HG02938 (cell line): ENCODE results near the gene CAMK1D.

ENCODE experiments used
- ATAC-seq: cut with Tn5 transposase; IDR thresholded peaks from one replicate; pipeline ENCODE4 v1.9.1; 2021; ENCODE audit warnings: mild to moderate bottlenecking, moderate library complexity; ENCODE audit not compliant: unreplicated experiment

The CAMK1D gene

GRCh38 chr10:12642036-12642435 lies 292.7 kb downstream of the CAMK1D start:
- ATAC-seq: no peak

GRCh38 chr10:12643279-12643678 lies 293.9 kb downstream of the CAMK1D start:
- no peak for ATAC-seq

- ATAC-seq: no peak
These were observed 295.2 kb downstream of the CAMK1D start for GRCh38 chr10:12644380-12645144.

GRCh38 chr10:12645449-12645848 lies 296.1 kb downstream of the CAMK1D start:
- ATAC-seq: no peak

- no peak for ATAC-seq
These were observed 299.8 kb downstream of the CAMK1D start for GRCh38 chr10:12649012-12649584.

GRCh38 chr10:12650122-12650521 lies 300.8 kb downstream of the CAMK1D start:
- ATAC-seq: no peak

- ATAC-seq: no peak
These were observed 301.4 kb downstream of the CAMK1D start for GRCh38 chr10:12650538-12651298.

- ATAC-seq: no peak
These were observed 306.6 kb downstream of the CAMK1D start for GRCh38 chr10:12655940-12656339.

- no peak for ATAC-seq
These were observed 307.3 kb downstream of the CAMK1D start for GRCh38 chr10:12656518-12657142.

GRCh38 chr10:12657489-12657888 lies 308.1 kb downstream of the CAMK1D start:
- ATAC-seq: no peak

GRCh38 chr10:12658526-12658925 lies 309.2 kb downstream of the CAMK1D start:
- no peak for ATAC-seq

GRCh38 chr10:12659706-12660105 lies 310.4 kb downstream of the CAMK1D start:
- no peak for ATAC-seq

GRCh38 chr10:12660812-12661211 lies 311.5 kb downstream of the CAMK1D start:
- no peak for ATAC-seq

GRCh38 chr10:12661671-12662070 lies 312.3 kb downstream of the CAMK1D start:
- no peak for ATAC-seq

GRCh38 chr10:12663863-12664262 lies 314.5 kb downstream of the CAMK1D start:
- no peak for ATAC-seq

- ATAC-seq: no peak
These were observed 316.2 kb downstream of the CAMK1D start for GRCh38 chr10:12665501-12665900.

GRCh38 chr10:12667052-12667451 lies 317.7 kb downstream of the CAMK1D start:
- no peak for ATAC-seq

GRCh38 chr10:12668634-12669033 lies 319.3 kb downstream of the CAMK1D start:
- ATAC-seq: no peak

GRCh38 chr10:12670004-12670403 lies 320.7 kb downstream of the CAMK1D start:
- no peak for ATAC-seq

GRCh38 chr10:12675186-12675585 lies 325.8 kb downstream of the CAMK1D start:
- ATAC-seq: no peak

GRCh38 chr10:12679636-12680035 lies 330.3 kb downstream of the CAMK1D start:
- no peak for ATAC-seq
